Inflammatory macrophage treated with lipopolysaccharide for 1 hour (primary cell): ENCODE measurements around the gene CCL27.
A peak's percentile ranks its signal among the peaks of the same experiment; 100 is the strongest.

ENCODE experiments used
- DNase-seq, 2 donors: peaks; one replicate each; pipeline ENCODE4 v3.0.0-alpha.2; 2020 to 2022

The CCL27 gene

GRCh38 chr9:34624475-34625185, 37.8 kb downstream of the CCL27 start:
- DNase-seq = no peak

- DNase-seq = no peak
These were observed 38.9 kb downstream of the CCL27 start for GRCh38 chr9:34623374-34624235.

- DNase-seq = peak; percentile 92 to 95
These were observed 42.1 kb downstream of the CCL27 start, which contains the start of gene DCTN3 for GRCh38 chr9:34620061-34620994. Gene DCTN3 (minus strand): TSS chr9:34620495. CDS start chr9:34620464, 31 bp downstream.

- no peak for DNase-seq
These were observed 47.3 kb downstream of the CCL27 start for GRCh38 chr9:34615132-34615531.

GRCh38 chr9:34612788-34613390, 49.6 kb downstream of the CCL27 start:
- DNase-seq = peak; percentile 79 to 93
